Ascending aorta (tissue), 2 donors: Measurements from ENCODE around the gene SUPT4H1. TPM values are rescaled to one million over a fixed set of nuclear protein-coding genes. Genes with fewer than 3 reads are reported as not detected.

Experiments
- DNase-seq, 2 donors: peaks; one replicate each; pipeline ENCODE4 v3.0.0-alpha.2; 2019; ENCODE audit warnings: low spot score in 2 of 2
- H3K27ac ChIP-seq, 2 donors: fragments of 200-600 bp; sonication (generic); one replicate each; pipeline ENCODE4 v1.5.1; 2016 to 2017; ENCODE audit warnings: mild to moderate bottlenecking in 1 of 2
- H3K27me3 ChIP-seq: fragments of 200-600 bp; sonication (generic); one replicate; pipeline ENCODE4 v1.5.1; 2017
- H3K36me3 ChIP-seq, 2 donors: fragments of 200-600 bp; sonication (generic); one replicate each; pipeline ENCODE4 v1.5.1; 2016
- H3K4me1 ChIP-seq, 2 donors: fragments of 200-600 bp; sonication (generic); one replicate each; pipeline ENCODE4 v1.5.1; 2016 to 2017; ENCODE audit warnings: mild to moderate bottlenecking in 1 of 2
- H3K4me3 ChIP-seq, 2 donors: fragments of 200-600 bp; sonication (generic); one replicate each; pipeline ENCODE4 v1.5.1; 2016 to 2017; ENCODE audit warnings: mild to moderate bottlenecking in 1 of 2
- H3K9me3 ChIP-seq, 2 donors: fragments of 200-600 bp; sonication (generic); one replicate each; pipeline ENCODE4 v1.5.1; 2016
- intact Hi-C: fragments of 100-400 bp; cut with DNase I; formaldehyde crosslinking; loops from one replicate; pipeline ENCODE4 v1.15.1; 2023
- total RNA-seq: library from RNA; depleted of rRNA; stranded (reverse); fragments of >200 nt; gene quantifications from one replicate; pipeline ENCODE4 v1.1.0, GENCODE V29; 2016
- TF ChIP-seq, protein P1 (sequence below), 3 experiments: fragments of 200-600 bp in 2 of 3; fragments of 450-650 bp in 1 of 3; sonication (generic) in 2 of 3; IDR thresholded peaks; one replicate each; pipeline ENCODE4 v1.5.1; 2016 to 2019; ENCODE audit warnings: antibody characterized with exemption in 3 of 3, mild to moderate bottlenecking in 1 of 3, moderate library complexity in 1 of 3

SUPT4H1 gene
- total RNA-seq, 1 donor from 2014 or later, result 18.0 TPM

DNA sequence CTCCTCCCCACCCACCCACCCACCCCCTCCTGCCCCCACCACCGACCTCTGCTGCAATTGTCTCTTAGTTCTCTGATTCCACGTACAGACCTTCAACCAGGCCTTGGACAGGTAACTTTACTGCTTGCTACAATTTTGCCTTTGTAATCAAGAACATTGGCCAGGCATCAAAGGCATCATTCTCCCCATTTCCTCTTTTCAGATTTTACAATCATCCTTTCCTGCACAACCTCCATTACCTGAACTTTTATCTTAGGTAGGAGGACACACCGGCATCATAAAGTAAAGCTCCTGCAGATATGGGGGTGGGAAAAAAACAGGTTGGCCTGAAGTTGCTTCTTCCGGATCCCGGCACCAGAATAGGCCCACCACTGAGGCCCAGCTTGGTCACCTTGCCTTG lies 25.7 kb upstream of the SUPT4H1 start:
- intact Hi-C loops, result no loop called here
- Histone ChIP-seq H3K27me3 (no peaks in the 10 kb centered on the region), H3K9me3 (no peaks in the 10 kb centered on the region), H3K27ac (no peak overlapping the region), H3K36me3 (no peaks in the 10 kb centered on the region), H3K4me3 (no peak overlapping the region), H3K4me1 (no peaks in the 10 kb centered on the region)
- TF ChIP-seq, protein P1, sequence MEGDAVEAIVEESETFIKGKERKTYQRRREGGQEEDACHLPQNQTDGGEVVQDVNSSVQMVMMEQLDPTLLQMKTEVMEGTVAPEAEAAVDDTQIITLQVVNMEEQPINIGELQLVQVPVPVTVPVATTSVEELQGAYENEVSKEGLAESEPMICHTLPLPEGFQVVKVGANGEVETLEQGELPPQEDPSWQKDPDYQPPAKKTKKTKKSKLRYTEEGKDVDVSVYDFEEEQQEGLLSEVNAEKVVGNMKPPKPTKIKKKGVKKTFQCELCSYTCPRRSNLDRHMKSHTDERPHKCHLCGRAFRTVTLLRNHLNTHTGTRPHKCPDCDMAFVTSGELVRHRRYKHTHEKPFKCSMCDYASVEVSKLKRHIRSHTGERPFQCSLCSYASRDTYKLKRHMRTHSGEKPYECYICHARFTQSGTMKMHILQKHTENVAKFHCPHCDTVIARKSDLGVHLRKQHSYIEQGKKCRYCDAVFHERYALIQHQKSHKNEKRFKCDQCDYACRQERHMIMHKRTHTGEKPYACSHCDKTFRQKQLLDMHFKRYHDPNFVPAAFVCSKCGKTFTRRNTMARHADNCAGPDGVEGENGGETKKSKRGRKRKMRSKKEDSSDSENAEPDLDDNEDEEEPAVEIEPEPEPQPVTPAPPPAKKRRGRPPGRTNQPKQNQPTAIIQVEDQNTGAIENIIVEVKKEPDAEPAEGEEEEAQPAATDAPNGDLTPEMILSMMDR (IDR thresholded peaks at IDR 0.05), result no peak
- no peak for DNase-seq

DNA sequence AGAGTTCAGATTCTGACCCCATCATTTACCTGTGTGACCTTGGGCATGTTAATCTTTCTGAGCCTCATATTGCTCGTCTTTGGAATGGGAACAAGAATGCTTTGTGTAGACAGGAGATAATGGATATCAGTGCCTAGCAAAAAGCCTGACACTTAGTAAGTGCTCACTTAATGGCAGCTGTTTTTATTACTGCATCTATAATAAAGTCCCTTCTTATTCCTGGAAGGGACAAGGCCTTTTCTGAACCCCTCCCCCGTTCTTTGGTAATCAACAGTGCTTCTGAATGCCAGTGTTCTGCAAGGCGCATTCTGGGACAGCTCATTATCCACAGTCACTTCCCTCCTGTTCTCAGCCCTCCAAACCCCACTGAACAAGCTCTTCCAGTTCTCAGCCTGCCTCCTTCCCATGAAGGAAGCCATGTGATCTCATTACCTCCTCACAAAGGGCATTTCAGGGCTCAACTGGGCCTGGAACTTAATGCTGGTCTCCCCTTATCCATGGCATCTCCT lies 25.1 kb upstream of the SUPT4H1 start:
- H3K4me1 ChIP-seq, result no peaks in the 10 kb centered on the region
- no peak overlapping the region for H3K27ac ChIP-seq
- no peak for DNase-seq
- TF ChIP-seq, protein P1 (IDR thresholded peaks at IDR 0.05), result no peak
- H3K36me3 ChIP-seq, result no peaks in the 10 kb centered on the region
- no peaks in the 10 kb centered on the region for H3K27me3 ChIP-seq
- no peaks in the 10 kb centered on the region for H3K9me3 ChIP-seq
- H3K4me3 ChIP-seq, result no peak overlapping the region
- intact Hi-C loops, result no loop called here

DNA sequence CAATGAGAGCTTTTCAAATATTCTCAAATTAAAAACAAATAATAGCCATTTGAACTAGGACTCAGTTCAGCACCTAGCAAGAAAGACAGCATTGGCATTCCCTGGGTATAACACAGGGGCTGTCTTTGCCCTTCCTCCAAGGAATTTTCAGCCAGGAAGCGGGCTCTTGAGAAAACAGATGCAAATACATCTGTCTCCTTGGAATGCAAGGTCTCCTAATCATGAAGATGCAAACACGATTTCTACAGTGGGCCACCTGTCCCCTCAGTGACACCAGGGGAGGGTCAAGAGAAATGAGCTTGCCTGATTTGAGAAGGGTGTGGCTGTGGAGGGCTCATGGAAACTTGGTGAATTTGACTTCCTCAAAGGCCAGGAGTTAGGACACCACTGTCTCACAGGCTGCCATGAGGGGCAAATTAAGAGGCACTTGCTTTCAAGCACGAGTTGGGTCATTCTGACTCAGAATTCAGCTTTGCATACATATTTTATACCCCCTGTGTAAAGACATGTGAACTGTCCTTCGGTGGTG lies 24.5 kb upstream of the SUPT4H1 start:
- Histone ChIP-seq H3K9me3 (no peaks in the 10 kb centered on the region), H3K4me3 (no peak overlapping the region), H3K27ac (no peak overlapping the region), H3K36me3 (no peaks in the 10 kb centered on the region), H3K27me3 (no peaks in the 10 kb centered on the region), H3K4me1 (no peaks in the 10 kb centered on the region)
- TF ChIP-seq, protein P1 (IDR thresholded peaks at IDR 0.05), result no peak
- no peak for DNase-seq
- intact Hi-C loops, result no loop called here

DNA sequence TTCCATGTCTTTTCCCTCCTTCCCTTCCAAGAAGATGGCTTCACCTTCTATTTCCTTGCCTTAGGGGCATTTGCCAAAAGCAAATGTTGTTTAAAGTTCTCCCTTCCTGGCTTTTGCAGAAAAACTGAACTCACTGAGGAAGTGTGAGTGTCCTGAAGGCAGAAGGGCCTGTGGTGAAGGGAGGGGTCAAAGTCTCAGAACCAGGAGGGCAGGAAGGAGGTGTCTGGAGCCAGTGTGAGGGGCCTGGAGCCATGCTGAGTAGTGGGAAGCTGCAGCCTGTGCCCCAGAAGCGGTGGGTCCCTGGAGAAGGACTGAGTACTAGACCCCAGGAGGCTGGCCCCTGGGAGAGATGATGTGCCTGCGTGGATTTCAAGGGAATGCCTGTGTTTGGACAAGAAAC lies 23.8 kb upstream of the SUPT4H1 start:
- Histone ChIP-seq H3K4me3 (no peak overlapping the region), H3K27me3 (no peaks in the 10 kb centered on the region), H3K36me3 (no peaks in the 10 kb centered on the region), H3K27ac (no peak overlapping the region), H3K4me1 (no peaks in the 10 kb centered on the region), H3K9me3 (no peaks in the 10 kb centered on the region)
- DNase-seq, result no peak
- TF ChIP-seq, protein P1 (IDR thresholded peaks at IDR 0.05), result no peak
- intact Hi-C loops, result no loop called here

DNA sequence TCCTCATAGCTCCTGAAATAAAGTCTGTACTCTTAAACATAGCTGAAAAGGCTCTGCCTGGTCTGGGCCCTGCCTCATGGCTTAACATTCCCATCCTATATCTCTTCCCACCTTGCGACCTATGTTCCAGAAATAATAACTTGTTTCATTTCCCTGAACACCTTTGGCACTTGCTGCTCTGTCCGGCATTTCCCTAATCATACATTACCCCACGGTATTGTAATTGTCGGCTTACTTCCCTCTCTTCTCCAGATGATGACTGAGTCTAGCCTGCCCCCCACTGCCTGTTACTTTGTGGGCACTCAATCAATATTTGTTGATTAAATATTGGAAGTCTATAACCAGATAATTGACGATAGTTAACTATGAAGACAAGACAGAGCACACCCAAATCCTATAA lies 23.3 kb upstream of the SUPT4H1 start:
- Histone ChIP-seq H3K9me3 (no peaks in the 10 kb centered on the region), H3K4me3 (no peak overlapping the region), H3K27ac (no peak overlapping the region), H3K36me3 (no peaks in the 10 kb centered on the region), H3K4me1 (no peaks in the 10 kb centered on the region), H3K27me3 (no peaks in the 10 kb centered on the region)
- TF ChIP-seq, protein P1 (IDR thresholded peaks at IDR 0.05), result no peak
- intact Hi-C loops, result no loop called here
- no peak for DNase-seq

DNA sequence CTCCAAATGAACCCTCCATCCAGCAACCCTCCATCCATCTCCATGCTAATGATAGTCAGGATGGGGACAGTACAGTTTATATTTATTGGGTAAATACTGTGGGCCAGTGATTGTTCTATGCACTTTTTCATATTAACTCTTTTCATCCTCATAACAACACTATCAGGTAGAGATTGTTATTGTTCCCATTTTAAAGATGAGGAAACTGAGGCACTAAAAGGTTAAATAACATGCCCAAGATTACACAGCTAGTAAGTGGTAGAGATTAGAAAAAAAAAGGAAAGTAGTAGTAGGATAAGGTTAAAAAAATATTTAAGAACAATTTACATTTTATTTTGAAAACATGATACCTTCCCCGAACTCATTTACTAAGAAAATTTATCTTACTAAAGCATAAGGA lies 21.9 kb upstream of the SUPT4H1 start:
- Histone ChIP-seq H3K27me3 (no peaks in the 10 kb centered on the region), H3K27ac (no peak overlapping the region), H3K4me1 (no peaks in the 10 kb centered on the region), H3K4me3 (no peak overlapping the region), H3K9me3 (no peaks in the 10 kb centered on the region), H3K36me3 (no peaks in the 10 kb centered on the region)
- intact Hi-C loops, result no loop called here
- DNase-seq, result no peak
- TF ChIP-seq, protein P1 (IDR thresholded peaks at IDR 0.05), result no peak
